Fibroblast of lung (primary cell): ENCODE data around the gene STMN1. TPM values are rescaled to one million over a fixed set of nuclear protein-coding genes. Genes with fewer than 3 reads are reported as not detected.

Experiments used
- DNase-seq, 2 donors: peaks; one replicate each; pipeline versions ENCODE4 v3.0.0 to v3.0.0-alpha.2; 2010; ENCODE audit warnings: low read depth in 2 of 2
- H2AFZ ChIP-seq: 2 replicates; pipeline ENCODE4 v1.5.1; 2012; ENCODE audit warnings: low read length, control low read depth, inconsistent platforms
- H3K27ac ChIP-seq: 2 replicates; pipeline ENCODE4 v1.5.1; 2011; ENCODE audit warnings: low read length, control low read depth; ENCODE audit not compliant: insufficient read depth
- H3K27me3 ChIP-seq: 2 replicates; pipeline ENCODE4 v1.5.1; 2011; ENCODE audit warnings: mild to moderate bottlenecking, low read length; ENCODE audit not compliant: control insufficient read depth, insufficient read depth
- H3K36me3 ChIP-seq: 2 replicates; pipeline ENCODE4 v1.5.1; 2011; ENCODE audit warnings: low read length; ENCODE audit not compliant: control insufficient read depth, insufficient read depth
- H3K4me1 ChIP-seq: 2 replicates; pipeline ENCODE4 v1.5.1; 2011; ENCODE audit warnings: low read length; ENCODE audit not compliant: control insufficient read depth, insufficient read depth; ENCODE audit errors: extremely low read depth
- H3K4me2 ChIP-seq: 2 replicates; pipeline ENCODE4 v1.5.1; 2011; ENCODE audit warnings: low read length, control low read depth; ENCODE audit not compliant: insufficient read depth; ENCODE audit errors: extremely low read depth
- H3K4me3 ChIP-seq, 4 experiments: fragments of 200-600 bp in 1 of 4; sonication (generic) in 1 of 4; replicated peaks in 1 of 4; 2 replicates each; pipeline ENCODE4 v1.5.1; 2011 to 2016; ENCODE audit warnings: low read length in 4 of 4, low read depth in 3 of 4, mild to moderate bottlenecking in 3 of 4, control low read depth in 2 of 4, inconsistent platforms in 1 of 4, mixed read lengths in 1 of 4; ENCODE audit not compliant: insufficient read depth in 1 of 4; ENCODE audit errors: control extremely low read depth in 1 of 4
- H3K79me2 ChIP-seq: 2 replicates; pipeline ENCODE4 v1.5.1; 2012; ENCODE audit warnings: mild to moderate bottlenecking, low read length, inconsistent platforms; ENCODE audit not compliant: control insufficient read depth, insufficient read depth
- H3K9ac ChIP-seq: 2 replicates; pipeline ENCODE4 v1.5.1; 2011; ENCODE audit warnings: mild to moderate bottlenecking, low read length, control low read depth; ENCODE audit not compliant: insufficient read depth
- H3K9me3 ChIP-seq: 2 replicates; pipeline ENCODE4 v1.5.1; 2012; ENCODE audit warnings: low read depth, low read length; ENCODE audit not compliant: control insufficient read depth, insufficient read depth
- H4K20me1 ChIP-seq: 2 replicates; pipeline ENCODE4 v1.5.1; 2011; ENCODE audit warnings: low read length; ENCODE audit not compliant: control insufficient read depth, insufficient read depth; ENCODE audit errors: extremely low read depth
- EZH2 ChIP-seq: IDR thresholded peaks from 2 replicates; pipeline ENCODE4 v1.5.1; 2012; ENCODE audit warnings: low read length, control low read depth, mild to moderate bottlenecking; ENCODE audit errors: missing control alignments
- polyA plus RNA-seq, 2 donors: library from polyadenylated mRNA; depleted of rRNA in 1 of 2; stranded (reverse) in 1 of 2; unstranded in 1 of 2; fragments of >200 nt; gene quantifications; 2 replicates each; pipeline ENCODE4 v1.2.1, GENCODE V29; 2011 to 2012; ENCODE audit warnings: missing spikeins in 1 of 2
- total RNA-seq: library from RNA; depleted of rRNA; stranded (reverse); fragments of >200 nt; gene quantifications from 2 replicates; pipeline ENCODE4 v1.2.1, GENCODE V29; 2014
- TF ChIP-seq, protein P1 (sequence below), 2 donors: IDR thresholded peaks in 1 of 2; conservative IDR thresholded peaks in 1 of 2; 1 replicate in 1 of 2; 2 replicates in 1 of 2; pipeline ENCODE4 v1.5.1; 2011 to 2012; ENCODE audit warnings: low read length in 2 of 2, control low read depth in 1 of 2, inconsistent platforms in 1 of 2, low read depth in 1 of 2, mild to moderate bottlenecking in 1 of 2

The STMN1 gene
- total and polyA plus RNA-seq, 2 donors (not counting 1 experiment from before 2014, with no cell fraction given) = 90.7 to 94.7 TPM

DNA sequence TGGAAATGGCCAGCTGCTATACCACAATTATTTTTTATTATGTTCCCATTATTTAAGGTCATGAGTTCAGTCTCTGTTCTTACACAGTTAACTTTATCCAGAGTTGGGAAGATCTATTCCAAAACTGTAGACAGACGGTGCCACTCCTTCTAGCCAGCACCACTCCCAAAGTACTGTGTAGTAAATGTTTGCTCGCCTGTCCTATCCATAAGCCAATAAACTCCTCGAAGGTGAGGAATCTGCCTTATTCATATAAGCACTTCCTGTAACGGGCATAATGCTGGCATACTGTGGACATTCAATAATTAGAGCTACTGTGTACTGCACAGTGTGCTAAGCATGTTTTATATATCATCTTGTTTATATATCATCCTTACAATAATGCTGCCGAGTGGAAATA, 26.1 kb upstream of the STMN1 start:
- Histone ChIP-seq H3K79me2 (no peaks in the 10 kb centered on the region), H4K20me1 (no peaks in the 10 kb centered on the region), H2AFZ (no peak overlapping the region), H3K9ac (no peak overlapping the region), H3K9me3 (no peaks in the 10 kb centered on the region), H3K4me2 (no peak overlapping the region), H3K27ac (no peak overlapping the region), H3K36me3 (no peaks in the 10 kb centered on the region), H3K27me3 (peaks cover 6% of the 10 kb centered on the region), H3K4me1 (no peaks in the 10 kb centered on the region), H3K4me3 (no peak overlapping the region)
- no peak for TF ChIP-seq EZH2
- TF ChIP-seq, protein P1, sequence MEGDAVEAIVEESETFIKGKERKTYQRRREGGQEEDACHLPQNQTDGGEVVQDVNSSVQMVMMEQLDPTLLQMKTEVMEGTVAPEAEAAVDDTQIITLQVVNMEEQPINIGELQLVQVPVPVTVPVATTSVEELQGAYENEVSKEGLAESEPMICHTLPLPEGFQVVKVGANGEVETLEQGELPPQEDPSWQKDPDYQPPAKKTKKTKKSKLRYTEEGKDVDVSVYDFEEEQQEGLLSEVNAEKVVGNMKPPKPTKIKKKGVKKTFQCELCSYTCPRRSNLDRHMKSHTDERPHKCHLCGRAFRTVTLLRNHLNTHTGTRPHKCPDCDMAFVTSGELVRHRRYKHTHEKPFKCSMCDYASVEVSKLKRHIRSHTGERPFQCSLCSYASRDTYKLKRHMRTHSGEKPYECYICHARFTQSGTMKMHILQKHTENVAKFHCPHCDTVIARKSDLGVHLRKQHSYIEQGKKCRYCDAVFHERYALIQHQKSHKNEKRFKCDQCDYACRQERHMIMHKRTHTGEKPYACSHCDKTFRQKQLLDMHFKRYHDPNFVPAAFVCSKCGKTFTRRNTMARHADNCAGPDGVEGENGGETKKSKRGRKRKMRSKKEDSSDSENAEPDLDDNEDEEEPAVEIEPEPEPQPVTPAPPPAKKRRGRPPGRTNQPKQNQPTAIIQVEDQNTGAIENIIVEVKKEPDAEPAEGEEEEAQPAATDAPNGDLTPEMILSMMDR (conservative IDR thresholded peaks at IDR 0.05 in 1 of 2, IDR thresholded peaks at IDR 0.05 in 1 of 2; ENCODE audit: low read depth in 1 of 2, low read length in 2 of 2) = no peak
- DNase-seq = no peak

DNA sequence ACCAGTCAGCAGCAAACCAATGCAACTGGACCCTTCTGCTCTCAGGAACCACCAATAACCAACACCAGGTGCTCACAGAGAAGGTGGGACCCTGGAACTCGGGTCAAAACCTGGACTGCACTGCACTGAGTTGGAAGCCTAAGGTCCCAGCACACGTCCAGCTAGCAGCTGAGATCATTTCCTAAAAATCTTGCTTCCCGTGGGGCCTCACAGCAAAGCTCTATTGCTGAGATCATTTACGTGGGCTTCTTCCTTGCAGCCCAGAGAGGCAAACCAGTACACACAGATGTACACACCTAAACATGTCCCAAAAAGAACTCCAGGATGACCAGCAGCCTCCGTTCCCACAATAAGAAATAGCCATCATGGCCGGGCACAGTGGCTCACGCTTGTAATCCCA, 22.8 kb upstream of the STMN1 start:
- Histone ChIP-seq H3K27me3 (peaks cover 6% of the 10 kb centered on the region), H3K9me3 (no peaks in the 10 kb centered on the region), H3K27ac (no peak overlapping the region), H3K79me2 (no peaks in the 10 kb centered on the region), H3K36me3 (no peaks in the 10 kb centered on the region), H2AFZ (no peak overlapping the region), H3K4me3 (no peak overlapping the region), H3K4me2 (no peak overlapping the region), H3K9ac (no peak overlapping the region), H3K4me1 (no peaks in the 10 kb centered on the region), H4K20me1 (no peaks in the 10 kb centered on the region)
- DNase-seq = no peak
- TF ChIP-seq, protein P1 (conservative IDR thresholded peaks at IDR 0.05 in 1 of 2, IDR thresholded peaks at IDR 0.05 in 1 of 2; ENCODE audit: low read depth in 1 of 2, low read length in 2 of 2) = no peak
- TF ChIP-seq EZH2 = no peak

DNA sequence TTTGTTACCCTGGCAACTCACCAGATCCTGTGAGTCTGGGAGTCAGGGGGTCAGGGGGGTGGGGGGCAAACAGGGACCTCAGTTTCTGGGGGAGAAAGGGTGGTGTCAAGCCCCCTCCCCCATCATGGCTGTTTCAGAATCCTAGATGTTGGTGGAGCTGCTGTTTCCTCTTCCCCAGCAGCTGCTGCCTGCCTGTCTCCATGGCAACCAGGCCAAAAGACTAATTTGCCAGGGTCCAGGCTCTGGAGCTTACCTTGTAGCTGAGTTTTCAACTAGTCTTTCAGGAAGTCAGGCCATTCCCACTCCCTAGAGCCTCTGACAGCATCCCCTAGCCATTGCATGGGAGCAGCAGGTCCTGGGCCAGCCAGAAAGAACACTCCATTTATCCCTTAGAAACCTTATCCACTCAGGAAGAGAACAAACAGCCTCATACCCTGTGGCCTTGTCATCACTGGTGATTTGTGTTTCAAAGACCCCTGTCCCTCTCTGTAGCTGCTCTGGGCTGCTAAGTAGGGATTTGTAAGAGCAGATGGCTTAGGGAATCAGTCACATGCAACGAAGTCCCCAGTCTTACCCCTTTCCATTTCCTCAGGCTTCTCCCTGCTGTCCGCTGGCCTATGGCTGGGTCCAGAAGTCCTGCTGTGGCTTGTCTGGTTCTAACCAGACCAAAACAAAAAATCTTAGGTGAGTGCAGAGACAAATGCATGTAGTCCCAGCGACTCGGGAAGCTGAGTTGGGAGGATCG, 21.5 kb upstream of the STMN1 start:
- Histone ChIP-seq H3K79me2 (no peaks in the 10 kb centered on the region), H3K4me2 (no peak overlapping the region), H3K36me3 (no peaks in the 10 kb centered on the region), H3K27me3 (peaks cover 6% of the 10 kb centered on the region), H2AFZ (no peak overlapping the region), H3K27ac (no peak overlapping the region), H3K4me3 (no peak overlapping the region), H3K4me1 (no peaks in the 10 kb centered on the region), H3K9ac (no peak overlapping the region), H3K9me3 (no peaks in the 10 kb centered on the region), H4K20me1 (no peaks in the 10 kb centered on the region)
- no peak for TF ChIP-seq EZH2
- TF ChIP-seq, protein P1 (conservative IDR thresholded peaks at IDR 0.05 in 1 of 2, IDR thresholded peaks at IDR 0.05 in 1 of 2; ENCODE audit: low read depth in 1 of 2, low read length in 2 of 2) = no peak
- DNase-seq = no peak
